ENCODE results near the gene PCDH1. TPM values are rescaled to one million over a fixed set of nuclear protein-coding genes. Genes with fewer than 3 reads are reported as not detected.
"Not testable (repeated sequence)": the region's sequence is repeated elsewhere in the genome, so short reads cannot be mapped to it uniquely, and the experiment has no call there.

Gene PCDH1
- polyA plus RNA-seq = 10 to 100 TPM; 15.7 to 43.9 (median 24.8) TPM
- long read RNA-seq, donor 1, transcript PCDH1-203 (3 exons, 3,827 nt) = major isoform, 11 of 11 reads
- long read RNA-seq, donor 1, partial matches to known transcripts = 0 of 11 reads
- long read RNA-seq, donor 1, other reads (novel, unspliced or antisense) = 0 of 11 reads
- long read RNA-seq, donor 2, full-length matches to known transcripts = 6 of 6 reads
- long read RNA-seq, donor 2, partial matches to known transcripts = 0 of 6 reads
- long read RNA-seq, donor 2, other reads (novel, unspliced or antisense) = 0 of 6 reads
- long read RNA-seq, donor 3, partial matches to known transcripts = 7 of 8 reads
- long read RNA-seq, donor 3, other reads (novel, unspliced or antisense) = 0 of 8 reads
- long read RNA-seq, donor 4 = 0 reads
- long read RNA-seq, donor 5, partial matches to known transcripts = 0 of 1 reads
- long read RNA-seq, donor 5, other reads (novel, unspliced or antisense) = 0 of 1 reads
- long read RNA-seq, donor 6, full-length matches to known transcripts = 9 of 9 reads
- long read RNA-seq, donor 6, partial matches to known transcripts = 0 of 9 reads
- long read RNA-seq, donor 6, other reads (novel, unspliced or antisense) = 0 of 9 reads
- long read RNA-seq, donor 7, full-length matches to known transcripts = 10 of 10 reads
- long read RNA-seq, donor 7, partial matches to known transcripts = 0 of 10 reads
- long read RNA-seq, donor 7, other reads (novel, unspliced or antisense) = 0 of 10 reads
- long read RNA-seq, donor 8 = 0 reads
- long read RNA-seq, donor 9, partial matches to known transcripts = 0 of 1 reads
- long read RNA-seq, donor 9, other reads (novel, unspliced or antisense) = 0 of 1 reads
- long read RNA-seq, donor 10, transcript PCDH1-203 (3 exons, 3,827 nt) = major isoform, 10 of 15 reads
- long read RNA-seq, donor 10, partial matches to known transcripts = 5 of 15 reads
- long read RNA-seq, donor 10, other reads (novel, unspliced or antisense) = 0 of 15 reads

DNA sequence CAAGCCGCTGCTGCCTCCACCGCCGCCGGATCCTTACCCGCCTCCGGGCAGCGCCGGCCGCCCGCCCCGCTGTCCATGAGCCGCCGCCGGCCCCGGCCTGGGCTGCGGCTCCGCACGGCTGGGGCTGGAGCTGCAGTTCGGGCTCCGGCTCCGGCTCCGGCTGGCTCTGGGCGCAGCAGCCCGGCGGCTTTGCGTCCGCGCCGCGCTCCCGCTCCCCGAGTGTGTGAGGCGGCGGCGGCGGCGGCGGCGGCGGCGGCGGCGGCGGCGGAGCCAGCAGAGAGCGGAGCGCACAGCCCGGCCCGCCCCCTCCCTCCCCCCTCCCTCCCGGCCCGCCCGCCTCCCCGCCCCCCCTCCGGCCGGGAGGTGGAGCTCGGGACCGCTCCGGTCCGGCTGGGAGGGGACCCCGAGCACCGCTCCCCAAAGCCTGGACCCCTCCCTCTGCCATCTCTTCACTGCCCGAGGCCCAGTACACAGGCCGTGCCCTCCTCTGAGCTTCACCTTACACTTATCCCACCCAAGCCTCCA, at the start of gene PCDH1:
PCDH1 (minus strand) TSS at position 225 of the 525 bp plus-strand sequence; CDS start at position 77, 148 bp downstream.
- H3K4me1 ChIP-seq (ENCODE audit: control insufficient read depth in 3 of 3, insufficient read depth in 2 of 3, low read depth in 1 of 3, low read length in 2 of 3) = peaks cover 0 to 29% (median 2%) of the 10 kb centered on the region in 3 donors
- FAIRE-seq = no peak
- H3K9me3 ChIP-seq (ENCODE audit: control insufficient read depth in 2 of 2, insufficient read depth in 1 of 2, low read depth in 1 of 2, low read length in 1 of 2) = no peaks in the 10 kb centered on the region

DNA sequence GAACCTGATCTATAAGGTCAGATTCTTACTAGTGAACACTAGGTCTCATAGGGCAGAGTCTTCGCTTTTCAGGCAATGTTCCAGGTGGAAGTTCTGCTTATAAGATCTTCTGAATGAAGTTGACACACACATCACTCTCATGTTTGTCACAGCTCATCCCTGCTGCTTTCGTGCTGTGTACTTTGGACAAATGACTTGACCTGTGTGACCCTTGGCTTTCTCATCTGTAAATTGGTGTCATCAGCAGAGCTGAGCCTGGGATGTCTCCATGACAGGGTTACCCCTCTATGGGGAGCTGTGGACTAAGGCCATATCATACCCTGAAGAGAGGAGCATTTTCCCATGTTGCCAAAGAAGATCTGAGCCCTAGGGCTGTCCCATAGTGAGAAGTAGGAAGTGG, 48.2 kb upstream of the PCDH1 start:
- Histone ChIP-seq H3K27ac (ENCODE audit: low read depth in 1 of 3, low read length in 2 of 3) (no peak overlapping the region), H3K9me3 (ENCODE audit: control insufficient read depth in 2 of 2, insufficient read depth in 1 of 2, low read depth in 1 of 2, low read length in 1 of 2) (no peaks in the 10 kb centered on the region), H3K4me1 (ENCODE audit: control insufficient read depth in 3 of 3, insufficient read depth in 2 of 3, low read depth in 1 of 3, low read length in 2 of 3) (peaks cover 0 to 10% (median 4%) of the 10 kb centered on the region in 3 donors), H3K4me3 (ENCODE audit: low read depth in 1 of 3, low read length in 3 of 3) (no peak overlapping the region), H3K36me3 (ENCODE audit: control insufficient read depth in 3 of 3, insufficient read depth in 2 of 3, low read depth in 1 of 3, low read length in 3 of 3) (peaks cover 7 to 54% (median 21%) of the 10 kb centered on the region in 3 donors), H3K27me3 (ENCODE audit: control insufficient read depth in 3 of 3, insufficient read depth in 3 of 3, low read length in 3 of 3) (no peaks in the 10 kb centered on the region)
- DNase-seq = no peak
- FAIRE-seq = no peak
- WGBS, 3 donors = 73 to 76% (median 74%) methylated on average over 2 of the region's 2 CpGs

More for the DNA sequence above, at the start of gene PCDH1:
- H3K36me3 ChIP-seq (ENCODE audit: control insufficient read depth in 3 of 3, insufficient read depth in 2 of 3, low read depth in 1 of 3, low read length in 3 of 3) = no peaks in the 10 kb centered on the region
- DNase-seq = peak; percentile 63 to 82
- H3K27ac ChIP-seq (ENCODE audit: low read depth in 1 of 3, low read length in 2 of 3) = peak within 1 kb of the TSS; percentile 91 to 98 (median 96)
- peaks cover 0 to 49% (median 28%) of the 10 kb centered on the region in 3 donors for H3K27me3 ChIP-seq (ENCODE audit: control insufficient read depth in 3 of 3, insufficient read depth in 3 of 3, low read length in 3 of 3)
- 0 to 1% (median 0%) methylated on average over 14 to 56 of the region's 63 CpGs for WGBS, 3 donors
- peak within 1 kb of the TSS; percentile 74 to 84 (median 83) for H3K4me3 ChIP-seq (ENCODE audit: low read depth in 1 of 3, low read length in 3 of 3)

DNA sequence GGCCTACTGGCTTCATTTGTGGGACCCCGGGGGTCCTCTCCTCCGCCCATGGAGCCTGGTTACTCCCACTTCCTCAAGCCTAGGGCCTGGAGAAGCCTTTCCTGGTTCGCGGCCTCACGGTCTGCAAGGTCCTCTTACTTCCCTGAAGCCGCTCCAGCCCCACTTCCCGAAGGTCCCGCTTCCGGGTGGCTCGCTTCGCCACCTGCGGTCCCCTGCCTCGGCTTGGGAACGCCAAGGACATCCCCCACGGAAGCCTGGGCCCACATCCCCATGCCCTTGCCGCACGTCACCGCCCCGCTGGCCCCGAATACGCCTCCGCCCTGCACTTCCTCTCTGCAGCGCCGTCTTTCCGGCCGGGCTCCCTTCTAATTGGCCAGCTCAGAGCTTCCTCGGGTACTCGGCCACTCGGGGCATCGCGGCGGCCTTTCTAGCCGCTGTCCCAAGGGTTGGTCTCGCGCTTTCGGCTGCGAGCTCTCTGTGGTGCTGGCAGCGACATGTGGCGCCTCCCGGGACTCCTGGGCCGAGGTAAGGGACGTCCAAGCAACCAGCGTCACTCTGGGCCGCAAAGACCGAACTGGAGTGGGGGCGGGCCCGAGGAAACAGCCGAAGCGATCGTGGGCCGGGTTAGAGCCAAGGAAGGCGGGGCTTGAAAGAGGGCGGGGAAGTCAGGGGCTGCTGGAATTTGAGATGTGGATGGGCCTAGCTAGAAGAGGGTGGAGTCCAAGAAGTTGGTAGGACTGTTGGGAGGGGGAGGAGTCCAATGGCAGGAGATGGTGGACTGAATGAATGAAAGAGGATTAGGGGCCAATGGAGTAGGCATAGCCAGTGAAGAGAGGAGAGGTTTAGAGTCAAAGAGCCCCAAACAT, 45.5 kb upstream of the PCDH1 start, which contains the start of gene DELE1:
DELE1 (plus strand) TSS at position 424 of the 866 bp plus-strand sequence; CDS start at position 495, 71 bp downstream.
- 0% methylated on average over 52 to 53 of the region's 53 CpGs for whole genome bisulfite sequencing, 3 donors
- Histone ChIP-seq H3K9me3 (ENCODE audit: control insufficient read depth in 2 of 2, insufficient read depth in 1 of 2, low read depth in 1 of 2, low read length in 1 of 2) (no peaks in the 10 kb centered on the region), H3K27me3 (ENCODE audit: control insufficient read depth in 3 of 3, insufficient read depth in 3 of 3, low read length in 3 of 3) (no peaks in the 10 kb centered on the region), H3K4me1 (ENCODE audit: control insufficient read depth in 3 of 3, insufficient read depth in 2 of 3, low read depth in 1 of 3, low read length in 2 of 3) (peaks cover 0 to 14% (median 10%) of the 10 kb centered on the region in 3 donors), H3K4me3 (ENCODE audit: low read depth in 1 of 3, low read length in 3 of 3) (peak within 1 kb of the TSS; percentile 77 to 92 (median 81)), H3K27ac (ENCODE audit: low read depth in 1 of 3, low read length in 2 of 3) (peak within 1 kb of the TSS; percentile 95 to 100 (median 98)), H3K36me3 (ENCODE audit: control insufficient read depth in 3 of 3, insufficient read depth in 2 of 3, low read depth in 1 of 3, low read length in 3 of 3) (peaks cover 3 to 30% (median 5%) of the 10 kb centered on the region in 3 donors)
- DNase-seq (peak; percentile 95 to 98), FAIRE-seq (no peak)

DNA sequence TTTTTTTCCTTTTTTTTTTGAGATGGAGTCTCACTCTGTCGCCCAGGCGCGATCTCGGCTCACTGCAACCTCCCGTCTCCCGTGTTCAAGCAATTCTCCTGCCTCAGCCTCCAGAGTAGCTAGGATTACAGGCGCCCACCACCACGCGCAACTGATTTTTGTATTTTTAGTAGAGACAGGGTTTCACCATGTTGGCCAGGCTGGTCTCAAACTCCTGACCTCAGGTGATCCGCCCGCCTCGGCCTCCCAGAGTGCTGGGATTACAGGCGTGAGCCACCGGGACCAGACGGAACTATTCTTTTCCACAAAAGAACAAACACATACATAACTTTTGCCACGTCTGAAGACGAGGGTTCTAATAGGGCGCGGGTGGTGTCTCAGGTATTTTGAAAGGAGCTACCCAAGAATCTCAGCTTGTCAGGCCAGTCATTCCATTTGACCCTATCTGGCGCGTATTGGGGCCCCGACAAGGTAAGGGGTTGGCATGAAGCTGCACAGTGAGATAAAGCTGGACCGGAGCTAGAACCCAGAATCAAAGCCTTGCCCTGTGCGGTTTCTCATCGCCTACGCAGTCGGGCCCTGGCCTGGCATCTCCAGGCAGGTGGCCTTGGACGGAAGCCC, 44.7 kb upstream of the PCDH1 start:
- H3K27ac ChIP-seq (ENCODE audit: low read depth in 1 of 3, low read length in 2 of 3) = peak overlapping the region; percentile 95 to 100 (median 98)
- H3K36me3 ChIP-seq (ENCODE audit: control insufficient read depth in 3 of 3, insufficient read depth in 2 of 3, low read depth in 1 of 3, low read length in 3 of 3) = peaks cover 0 to 24% (median 0%) of the 10 kb centered on the region in 3 donors
- H3K4me3 ChIP-seq (ENCODE audit: low read depth in 1 of 3, low read length in 3 of 3) = peak overlapping the region; percentile 77 to 92 (median 81)
- H3K9me3 ChIP-seq (ENCODE audit: control insufficient read depth in 2 of 2, insufficient read depth in 1 of 2, low read depth in 1 of 2, low read length in 1 of 2); H3K27me3 ChIP-seq (ENCODE audit: control insufficient read depth in 3 of 3, insufficient read depth in 3 of 3, low read length in 3 of 3); DNase-seq; FAIRE-seq: not testable (repeated sequence)
- 44 to 57% (median 50%) methylated on average over 26 to 28 of the region's 28 CpGs for WGBS, 3 donors
- peaks cover 0 to 14% (median 10%) of the 10 kb centered on the region in 3 donors for H3K4me1 ChIP-seq (ENCODE audit: control insufficient read depth in 3 of 3, insufficient read depth in 2 of 3, low read depth in 1 of 3, low read length in 2 of 3)

DNA sequence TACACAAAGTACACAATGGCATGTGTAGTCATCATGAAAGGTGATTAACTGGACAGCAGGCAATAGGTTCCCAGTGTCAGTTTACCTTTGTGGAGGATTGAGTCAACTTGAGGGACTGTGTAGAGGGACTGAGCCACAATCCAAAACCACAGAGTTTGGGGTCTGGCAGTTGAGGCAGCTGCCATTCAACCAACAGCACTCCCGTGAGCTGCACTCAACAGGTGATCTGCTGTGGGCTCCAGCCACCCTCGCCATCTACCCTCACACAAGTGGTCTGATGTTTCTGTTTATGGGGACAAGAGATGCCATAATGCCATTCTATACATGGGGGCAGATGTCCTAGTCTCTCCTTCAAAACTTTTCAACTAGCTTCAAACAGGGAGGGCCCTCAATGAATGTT, 42.6 kb upstream of the PCDH1 start:
- Histone ChIP-seq H3K4me3 (ENCODE audit: low read depth in 1 of 3, low read length in 3 of 3) (no peak overlapping the region), H3K36me3 (ENCODE audit: control insufficient read depth in 3 of 3, insufficient read depth in 2 of 3, low read depth in 1 of 3, low read length in 3 of 3) (peaks cover 0 to 8% (median 0%) of the 10 kb centered on the region in 3 donors), H3K9me3 (ENCODE audit: control insufficient read depth in 2 of 2, insufficient read depth in 1 of 2, low read depth in 1 of 2, low read length in 1 of 2) (no peaks in the 10 kb centered on the region), H3K27me3 (ENCODE audit: control insufficient read depth in 3 of 3, insufficient read depth in 3 of 3, low read length in 3 of 3) (no peaks in the 10 kb centered on the region), H3K27ac (ENCODE audit: low read depth in 1 of 3, low read length in 2 of 3) (no peak overlapping the region), H3K4me1 (ENCODE audit: control insufficient read depth in 3 of 3, insufficient read depth in 2 of 3, low read depth in 1 of 3, low read length in 2 of 3) (peaks cover 0 to 14% (median 10%) of the 10 kb centered on the region in 3 donors)
- FAIRE-seq (no peak), DNase-seq (no peak)
- WGBS, 3 donors = 75 to 90% (median 82%) methylated on average over 2 of the region's 2 CpGs

DNA sequence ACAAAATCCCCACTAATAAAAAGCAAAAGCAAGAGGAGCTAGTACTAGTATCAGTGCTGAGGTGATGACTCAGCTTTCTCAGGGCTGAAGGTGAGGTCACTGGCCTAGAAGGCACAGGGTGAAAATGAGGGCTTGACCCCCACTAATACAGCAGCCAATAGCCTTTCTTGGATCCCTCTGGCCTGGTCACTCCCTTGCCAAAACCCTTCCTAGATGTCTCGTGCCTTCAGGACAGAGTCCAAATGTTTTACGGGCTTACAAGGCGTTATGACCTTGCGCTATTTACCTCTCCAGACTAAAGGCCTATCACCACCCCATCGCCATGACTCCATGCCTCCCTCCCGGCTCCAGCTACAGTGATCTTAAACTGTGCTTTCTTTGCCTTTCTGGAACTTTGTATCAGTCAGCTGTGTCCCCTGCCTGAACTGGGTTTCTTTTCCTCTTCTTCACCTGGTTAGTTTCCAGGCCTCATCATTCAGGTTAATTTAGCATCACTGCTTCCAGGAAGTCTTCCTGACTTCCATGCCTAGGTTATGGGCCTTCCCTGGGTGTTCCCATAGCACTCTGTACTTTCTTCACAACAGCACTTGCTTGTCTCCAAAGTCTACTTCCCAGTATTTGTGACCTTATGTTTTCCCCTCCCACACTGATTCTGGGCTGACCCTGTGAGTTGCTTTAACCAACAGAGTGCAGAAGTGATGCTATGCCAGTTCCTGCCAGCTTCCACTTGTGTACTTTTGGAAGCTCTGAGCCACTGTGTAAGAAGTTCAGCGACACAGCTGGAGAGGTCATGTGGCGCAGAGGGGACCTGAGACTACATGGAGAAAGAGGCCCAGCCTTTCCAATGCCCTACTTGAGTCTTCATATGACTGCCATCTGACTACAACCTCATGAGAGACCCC, 41.3 kb upstream of the PCDH1 start:
- Histone ChIP-seq H3K27me3 (ENCODE audit: control insufficient read depth in 3 of 3, insufficient read depth in 3 of 3, low read length in 3 of 3) (no peaks in the 10 kb centered on the region), H3K27ac (ENCODE audit: low read depth in 1 of 3, low read length in 2 of 3) (peak overlapping the region in 1 of 3 donors; percentile 75), H3K9me3 (ENCODE audit: control insufficient read depth in 2 of 2, insufficient read depth in 1 of 2, low read depth in 1 of 2, low read length in 1 of 2) (no peaks in the 10 kb centered on the region), H3K4me1 (ENCODE audit: control insufficient read depth in 3 of 3, insufficient read depth in 2 of 3, low read depth in 1 of 3, low read length in 2 of 3) (peaks cover 0 to 13% (median 9%) of the 10 kb centered on the region in 3 donors), H3K4me3 (ENCODE audit: low read depth in 1 of 3, low read length in 3 of 3) (no peak overlapping the region), H3K36me3 (ENCODE audit: control insufficient read depth in 3 of 3, insufficient read depth in 2 of 3, low read depth in 1 of 3, low read length in 3 of 3) (peaks cover 0 to 1% (median 0%) of the 10 kb centered on the region in 3 donors)
- FAIRE-seq (no peak), DNase-seq (peak; percentile 58 to 87)
- 54 to 74% (median 56%) methylated on average over 8 of the region's 8 CpGs for WGBS, 3 donors
